Thoracic aorta (tissue), 2 donors: ENCODE measurements around the gene NKAIN2. TPM values are rescaled to one million over a fixed set of nuclear protein-coding genes. Genes with fewer than 3 reads are reported as not detected.

ENCODE experiments used
- ATAC-seq: fragments of 150-250 bp; one replicate; pipeline ENCODE4 v1.8.0; 2017; ENCODE audit warnings: low read depth; ENCODE audit not compliant: insufficient number of reproducible peaks, low FRiP score
- DNase-seq: peaks from one replicate; pipeline ENCODE4 v3.0.0-alpha.2; 2020; ENCODE audit warnings: low spot score
- H3K27ac ChIP-seq, 2 donors: fragments of 200-600 bp; sonication (generic); 1 replicate in 1 of 2; 2 replicates in 1 of 2; pipeline ENCODE4 v1.5.1; 2016; ENCODE audit warnings: mild to moderate bottlenecking in 2 of 2, moderate library complexity in 2 of 2
- H3K27me3 ChIP-seq: fragments of 200-600 bp; sonication (generic); replicated peaks from 2 replicates; pipeline ENCODE4 v1.6.0; 2016; ENCODE audit warnings: mild to moderate bottlenecking; ENCODE audit not compliant: insufficient read depth
- H3K36me3 ChIP-seq: fragments of 200-600 bp; sonication (generic); one replicate; pipeline ENCODE4 v1.5.1; 2016
- H3K4me1 ChIP-seq, 2 donors: fragments of 200-600 bp; sonication (generic); 1 replicate in 1 of 2; 2 replicates in 1 of 2; pipeline versions ENCODE4 v1.5.1 to v1.6.0; 2016; ENCODE audit warnings: low read depth in 2 of 2, mild to moderate bottlenecking in 1 of 2; ENCODE audit not compliant: control insufficient read depth in 1 of 2
- H3K4me3 ChIP-seq: fragments of 200-600 bp; sonication (generic); 2 replicates; pipeline ENCODE4 v1.5.1; 2016; ENCODE audit warnings: mild to moderate bottlenecking
- H3K9me3 ChIP-seq: fragments of 200-600 bp; sonication (generic); 2 replicates; pipeline ENCODE4 v1.5.1; 2016
- total RNA-seq, 2 donors: library from RNA; depleted of rRNA; stranded (reverse); fragments of >200 nt; gene quantifications; one replicate each; pipeline versions ENCODE4 v1.1.0 to v1.2.3, GENCODE V29; 2016
- TF ChIP-seq, protein P1 (sequence below): fragments of 200-600 bp; sonication (generic); IDR thresholded peaks from one replicate; pipeline ENCODE4 v1.5.1; 2019; ENCODE audit warnings: antibody characterized with exemption

Gene NKAIN2
- total RNA-seq, 2 donors from 2014 or later, result 0.28 TPM; not detected in 1

DNA sequence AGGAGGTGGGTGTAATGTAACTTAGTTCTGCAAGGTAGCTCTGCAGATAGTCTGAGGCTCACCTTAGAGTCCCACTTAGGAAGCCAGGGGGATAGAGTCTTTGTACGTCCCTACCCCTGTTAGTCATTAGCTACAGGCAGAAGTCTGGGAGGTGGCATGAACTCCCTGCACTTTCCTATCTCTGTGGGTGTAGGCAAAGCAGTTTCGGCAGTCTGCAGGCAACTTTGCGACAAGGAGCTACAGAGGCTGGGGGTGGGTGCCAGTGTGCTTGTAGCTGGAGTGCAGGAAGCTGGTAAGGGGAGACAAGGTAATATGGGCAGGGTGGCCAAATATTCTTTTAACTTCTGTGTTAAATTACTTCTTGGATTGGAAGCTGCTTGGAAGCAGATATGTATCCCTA is 45.7 kb downstream of the NKAIN2 start:
- no peaks in the 10 kb centered on the region for H3K36me3 ChIP-seq
- no peak overlapping the region for H3K27ac ChIP-seq
- TF ChIP-seq, protein P1, sequence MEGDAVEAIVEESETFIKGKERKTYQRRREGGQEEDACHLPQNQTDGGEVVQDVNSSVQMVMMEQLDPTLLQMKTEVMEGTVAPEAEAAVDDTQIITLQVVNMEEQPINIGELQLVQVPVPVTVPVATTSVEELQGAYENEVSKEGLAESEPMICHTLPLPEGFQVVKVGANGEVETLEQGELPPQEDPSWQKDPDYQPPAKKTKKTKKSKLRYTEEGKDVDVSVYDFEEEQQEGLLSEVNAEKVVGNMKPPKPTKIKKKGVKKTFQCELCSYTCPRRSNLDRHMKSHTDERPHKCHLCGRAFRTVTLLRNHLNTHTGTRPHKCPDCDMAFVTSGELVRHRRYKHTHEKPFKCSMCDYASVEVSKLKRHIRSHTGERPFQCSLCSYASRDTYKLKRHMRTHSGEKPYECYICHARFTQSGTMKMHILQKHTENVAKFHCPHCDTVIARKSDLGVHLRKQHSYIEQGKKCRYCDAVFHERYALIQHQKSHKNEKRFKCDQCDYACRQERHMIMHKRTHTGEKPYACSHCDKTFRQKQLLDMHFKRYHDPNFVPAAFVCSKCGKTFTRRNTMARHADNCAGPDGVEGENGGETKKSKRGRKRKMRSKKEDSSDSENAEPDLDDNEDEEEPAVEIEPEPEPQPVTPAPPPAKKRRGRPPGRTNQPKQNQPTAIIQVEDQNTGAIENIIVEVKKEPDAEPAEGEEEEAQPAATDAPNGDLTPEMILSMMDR, result no peak
- no peak for ATAC-seq
- H3K4me3 ChIP-seq, result no peak overlapping the region
- DNase-seq, result no peak
- no peaks in the 10 kb centered on the region for H3K27me3 ChIP-seq
- no peaks in the 10 kb centered on the region for H3K4me1 ChIP-seq
- H3K9me3 ChIP-seq, result no peaks in the 10 kb centered on the region

GRCh38 chr6:123850555-123850954 is 46.9 kb downstream of the NKAIN2 start:
- no peak overlapping the region for H3K27ac ChIP-seq
- TF ChIP-seq, protein P1, result no peak
- H3K4me3 ChIP-seq, result no peak overlapping the region
- no peaks in the 10 kb centered on the region for H3K27me3 ChIP-seq
- DNase-seq (no peak), ATAC-seq (no peak)
- no peaks in the 10 kb centered on the region for H3K36me3 ChIP-seq
- H3K9me3 ChIP-seq, result no peaks in the 10 kb centered on the region
- no peaks in the 10 kb centered on the region for H3K4me1 ChIP-seq

GRCh38 chr6:123854201-123854600 is 50.5 kb downstream of the NKAIN2 start:
- TF ChIP-seq, protein P1, result no peak
- H3K9me3 ChIP-seq, result no peaks in the 10 kb centered on the region
- no peak overlapping the region for H3K4me3 ChIP-seq
- no peak overlapping the region for H3K27ac ChIP-seq
- ATAC-seq, result no peak
- no peak for DNase-seq
- H3K4me1 ChIP-seq, result no peaks in the 10 kb centered on the region
- H3K27me3 ChIP-seq, result no peaks in the 10 kb centered on the region
- H3K36me3 ChIP-seq, result no peaks in the 10 kb centered on the region

DNA sequence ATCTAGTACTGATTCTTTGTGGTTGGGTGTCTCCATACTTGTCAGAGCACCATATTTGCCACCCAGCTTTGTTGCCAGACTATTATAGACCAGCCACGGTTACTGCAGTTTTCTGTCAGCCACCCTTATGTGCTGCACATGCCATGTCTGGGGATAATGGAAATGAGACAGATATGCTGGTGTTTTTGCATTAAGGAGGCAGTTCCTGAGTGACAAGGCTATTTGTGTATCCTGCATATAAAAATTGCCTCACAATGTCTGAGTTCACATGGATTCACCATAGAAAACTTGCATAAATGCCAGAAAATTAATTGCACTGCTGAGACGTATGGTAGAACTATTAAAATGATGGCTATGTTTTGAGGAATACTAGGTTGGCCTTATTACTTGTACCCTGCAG is 51.8 kb downstream of the NKAIN2 start:
- Histone ChIP-seq H3K4me3 (no peak overlapping the region), H3K27ac (no peak overlapping the region), H3K27me3 (no peaks in the 10 kb centered on the region), H3K36me3 (no peaks in the 10 kb centered on the region), H3K9me3 (no peaks in the 10 kb centered on the region), H3K4me1 (no peaks in the 10 kb centered on the region)
- DNase-seq (no peak), ATAC-seq (no peak)
- TF ChIP-seq, protein P1, result no peak

GRCh38 chr6:123859291-123859690 is 55.6 kb downstream of the NKAIN2 start:
- no peak overlapping the region for H3K27ac ChIP-seq
- no peaks in the 10 kb centered on the region for H3K4me1 ChIP-seq
- DNase-seq, result no peak
- H3K4me3 ChIP-seq, result no peak overlapping the region
- H3K9me3 ChIP-seq, result no peaks in the 10 kb centered on the region
- no peak for ATAC-seq
- no peaks in the 10 kb centered on the region for H3K36me3 ChIP-seq
- TF ChIP-seq, protein P1, result no peak
- no peaks in the 10 kb centered on the region for H3K27me3 ChIP-seq
